Central memory CD8-positive, alpha-beta T cell (primary cell): ENCODE measurements around the gene DNAI1.

ENCODE experiments used
- ATAC-seq: fragments of 150-1000 bp; cut with Tn5 transposase; replicated peaks from 2 replicates; pipeline ENCODE4 v1.10.0; 2022; ENCODE audit warnings: mild to moderate bottlenecking, moderate FRiP score, moderate number of reproducible peaks; ENCODE audit not compliant: poor library complexity, severe bottlenecking; ENCODE audit errors: extremely low read depth
- DNase-seq, 2 donors: peaks; one replicate each; pipeline ENCODE4 v3.0.0; 2021; ENCODE audit warnings: low spot score in 2 of 2
- H3K27ac Mint-ChIP-seq: one replicate; pipeline ENCODE4 v1.8.0; 2022; ENCODE audit warnings: low read depth, mild to moderate bottlenecking, moderate library complexity, mixed read lengths
- H3K27me3 Mint-ChIP-seq: one replicate; pipeline ENCODE4 v1.8.0; 2022; ENCODE audit warnings: mixed read lengths
- H3K36me3 Mint-ChIP-seq: one replicate; pipeline ENCODE4 v1.8.0; 2022; ENCODE audit warnings: mild to moderate bottlenecking, moderate library complexity, mixed read lengths; ENCODE audit not compliant: insufficient read depth
- H3K4me1 Mint-ChIP-seq: one replicate; pipeline ENCODE4 v1.8.0; 2022; ENCODE audit warnings: mixed read lengths
- H3K4me3 Mint-ChIP-seq: one replicate; pipeline ENCODE4 v1.8.0; 2022; ENCODE audit warnings: mild to moderate bottlenecking, moderate library complexity, mixed read lengths
- H3K9me3 Mint-ChIP-seq: one replicate; pipeline ENCODE4 v1.8.0; 2022; ENCODE audit warnings: mixed read lengths

DNAI1 gene

GRCh38 chr9:34454571-34455065, 4.0 kb upstream of the DNAI1 start:
- peaks cover 9% of the 10 kb centered on the region for H3K36me3 Mint-ChIP-seq
- no peaks in the 10 kb centered on the region for H3K9me3 Mint-ChIP-seq
- no peak overlapping the region for H3K4me3 Mint-ChIP-seq
- DNase-seq (no peak), ATAC-seq (no peak)
- no peaks in the 10 kb centered on the region for H3K27me3 Mint-ChIP-seq
- peaks cover 38% of the 10 kb centered on the region for H3K4me1 Mint-ChIP-seq
- H3K27ac Mint-ChIP-seq, result no peak overlapping the region

- H3K4me1 Mint-ChIP-seq, result peaks cover 41% of the 10 kb centered on the region
- ATAC-seq (no peak), DNase-seq (no peak)
- H3K9me3 Mint-ChIP-seq, result no peaks in the 10 kb centered on the region
- no peaks in the 10 kb centered on the region for H3K27me3 Mint-ChIP-seq
- peaks cover 9% of the 10 kb centered on the region for H3K36me3 Mint-ChIP-seq
- no peak overlapping the region for H3K27ac Mint-ChIP-seq
- no peak overlapping the region for H3K4me3 Mint-ChIP-seq
Observed at GRCh38 chr9:34456151-34456550, 2.5 kb upstream of the DNAI1 start.

- ATAC-seq (no peak), DNase-seq (no peak)
- Mint-ChIP-seq H3K4me3 (peak overlapping the region; percentile 88), H3K27me3 (no peaks in the 10 kb centered on the region), H3K36me3 (peaks cover 9% of the 10 kb centered on the region), H3K4me1 (peaks cover 35% of the 10 kb centered on the region), H3K9me3 (no peaks in the 10 kb centered on the region), H3K27ac (no peak overlapping the region)
Observed at GRCh38 chr9:34456746-34457145, 1.9 kb upstream of the DNAI1 start.

- H3K4me3 Mint-ChIP-seq, result peak overlapping the region; percentile 88
Observed at GRCh38 chr9:34457266-34458012, 1.2 kb upstream of the DNAI1 start.

GRCh38 chr9:34458959-34459340, 345 bp downstream of the DNAI1 start:
- DNase-seq (no peak), ATAC-seq (no peak)
- Mint-ChIP-seq H3K4me1 (peaks cover 35% of the 10 kb centered on the region), H3K27me3 (no peaks in the 10 kb centered on the region), H3K27ac (peak overlapping the region; percentile 52), H3K9me3 (no peaks in the 10 kb centered on the region), H3K36me3 (peaks cover 9% of the 10 kb centered on the region), H3K4me3 (peak overlapping the region; percentile 88)

More at GRCh38 chr9:34457266-34458012, 1.2 kb upstream of the DNAI1 start:
- H3K9me3 Mint-ChIP-seq, result no peaks in the 10 kb centered on the region
- peak overlapping the region; percentile 90 for H3K27ac Mint-ChIP-seq
- no peaks in the 10 kb centered on the region for H3K27me3 Mint-ChIP-seq
- peaks cover 35% of the 10 kb centered on the region for H3K4me1 Mint-ChIP-seq
- DNase-seq, result no peak
- peaks cover 9% of the 10 kb centered on the region for H3K36me3 Mint-ChIP-seq
- peak; percentile 9 for ATAC-seq

- H3K27me3 Mint-ChIP-seq, result no peaks in the 10 kb centered on the region
Observed at GRCh38 chr9:34459356-34459755, 751 bp downstream of the DNAI1 start.

GRCh38 chr9:34459941-34460340, 1.3 kb downstream of the DNAI1 start:
- no peak overlapping the region for H3K27ac Mint-ChIP-seq
- peaks cover 35% of the 10 kb centered on the region for H3K4me1 Mint-ChIP-seq
- H3K9me3 Mint-ChIP-seq, result no peaks in the 10 kb centered on the region
- ATAC-seq, result no peak
- no peaks in the 10 kb centered on the region for H3K27me3 Mint-ChIP-seq
- DNase-seq, result no peak
- H3K36me3 Mint-ChIP-seq, result peaks cover 7% of the 10 kb centered on the region
- peak overlapping the region; percentile 88 for H3K4me3 Mint-ChIP-seq

More at GRCh38 chr9:34459356-34459755, 751 bp downstream of the DNAI1 start:
- ATAC-seq (no peak), DNase-seq (no peak)
- Mint-ChIP-seq H3K36me3 (peaks cover 7% of the 10 kb centered on the region), H3K27ac (peak overlapping the region; percentile 52), H3K9me3 (no peaks in the 10 kb centered on the region), H3K4me1 (peaks cover 35% of the 10 kb centered on the region), H3K4me3 (peak overlapping the region; percentile 88)

- Mint-ChIP-seq H3K4me1 (peaks cover 17% of the 10 kb centered on the region), H3K9me3 (no peaks in the 10 kb centered on the region), H3K27ac (no peak overlapping the region), H3K36me3 (peaks cover 4% of the 10 kb centered on the region), H3K4me3 (no peak overlapping the region), H3K27me3 (no peaks in the 10 kb centered on the region)
- ATAC-seq (no peak), DNase-seq (no peak)
Observed at GRCh38 chr9:34463098-34463900, 4.7 kb downstream of the DNAI1 start.

- DNase-seq (no peak), ATAC-seq (no peak)
- H3K4me1 Mint-ChIP-seq, result peaks cover 11% of the 10 kb centered on the region
- H3K9me3 Mint-ChIP-seq, result no peaks in the 10 kb centered on the region
- H3K4me3 Mint-ChIP-seq, result no peak overlapping the region
- no peaks in the 10 kb centered on the region for H3K27me3 Mint-ChIP-seq
- H3K27ac Mint-ChIP-seq, result no peak overlapping the region
- H3K36me3 Mint-ChIP-seq, result no peaks in the 10 kb centered on the region
Observed at GRCh38 chr9:34463901-34464232, 5.3 kb downstream of the DNAI1 start.

- DNase-seq (no peak), ATAC-seq (no peak)
- no peaks in the 10 kb centered on the region for H3K27me3 Mint-ChIP-seq
- no peak overlapping the region for H3K27ac Mint-ChIP-seq
- H3K4me1 Mint-ChIP-seq, result peaks cover 6% of the 10 kb centered on the region
- H3K36me3 Mint-ChIP-seq, result no peaks in the 10 kb centered on the region
- H3K9me3 Mint-ChIP-seq, result no peaks in the 10 kb centered on the region
- no peak overlapping the region for H3K4me3 Mint-ChIP-seq
Observed at GRCh38 chr9:34464571-34464970, 6.0 kb downstream of the DNAI1 start.

- peaks cover 2% of the 10 kb centered on the region for H3K36me3 Mint-ChIP-seq
- no peaks in the 10 kb centered on the region for H3K9me3 Mint-ChIP-seq
- H3K27ac Mint-ChIP-seq, result no peak overlapping the region
- no peak for ATAC-seq
- H3K4me1 Mint-ChIP-seq, result no peaks in the 10 kb centered on the region
- H3K27me3 Mint-ChIP-seq, result no peaks in the 10 kb centered on the region
- H3K4me3 Mint-ChIP-seq, result no peak overlapping the region
- DNase-seq, result no peak
Observed at GRCh38 chr9:34465468-34465867, 6.9 kb downstream of the DNAI1 start.

GRCh38 chr9:34475097-34475496, 16.5 kb downstream of the DNAI1 start:
- ATAC-seq, result no peak
- DNase-seq, result no peak
- H3K27me3 Mint-ChIP-seq, result peaks cover 33% of the 10 kb centered on the region
- H3K9me3 Mint-ChIP-seq, result no peaks in the 10 kb centered on the region
- no peak overlapping the region for H3K27ac Mint-ChIP-seq
- no peaks in the 10 kb centered on the region for H3K36me3 Mint-ChIP-seq
- H3K4me3 Mint-ChIP-seq, result no peak overlapping the region
- no peaks in the 10 kb centered on the region for H3K4me1 Mint-ChIP-seq

GRCh38 chr9:34477541-34477940, 18.9 kb downstream of the DNAI1 start:
- no peaks in the 10 kb centered on the region for H3K9me3 Mint-ChIP-seq

More at GRCh38 chr9:34477541-34477940, 18.9 kb downstream of the DNAI1 start:
- no peak overlapping the region for H3K4me3 Mint-ChIP-seq
- no peak for ATAC-seq
- no peak for DNase-seq
- H3K36me3 Mint-ChIP-seq, result no peaks in the 10 kb centered on the region
- no peak overlapping the region for H3K27ac Mint-ChIP-seq
- H3K4me1 Mint-ChIP-seq, result no peaks in the 10 kb centered on the region
- peaks cover 33% of the 10 kb centered on the region for H3K27me3 Mint-ChIP-seq
